Loucy (cell line): Measurements from ENCODE around the gene SEMA5A.

Source experiments
- CTCF ChIP-seq: fragments of 200-600 bp; sonication (generic); conservative IDR thresholded peaks from 2 replicates; pipeline ENCODE4 v1.5.1; 2014; ENCODE audit warnings: mild to moderate bottlenecking, antibody characterized with exemption, low read length
- EZH2phosphoT487 ChIP-seq: fragments of 200-600 bp; IDR thresholded peaks from 2 replicates; pipeline ENCODE4 v1.6.1; 2018; ENCODE audit warnings: antibody characterized with exemption, mild to moderate bottlenecking, moderate library complexity, borderline replicate concordance

- TF ChIP-seq CTCF (no peak), EZH2phosphoT487 (no peak)
These were observed 4.1 kb upstream of the SEMA5A start for GRCh38 chr5:9549941-9550340.
